ENCODE results near the gene SEZ6. TPM values are rescaled to one million over a fixed set of nuclear protein-coding genes. Genes with fewer than 3 reads are reported as not detected.

SEZ6 gene
- total RNA-seq, 3 donors from 2014 or later (not counting 1 experiment from before 2014, with no cell fraction given), result 0.33 to 1.4 (median 0.97) TPM

GRCh38 chr17:28951991-28952975 lies 53.5 kb downstream of the SEZ6 start:
- peaks cover 16 to 21% of the 10 kb centered on the region in 2 donors for H3K4me1 Mint-ChIP-seq
- ATAC-seq (peak; percentile 62 to 87 (median 71)), DNase-seq (peak; percentile 87 to 99)
- no peak overlapping the region for H3K4me3 Mint-ChIP-seq
- intact Hi-C loops (cut with micrococcal nuclease), result loop anchor here (1.0 to 5.0 kb wide), 6 partner anchors 30 to 233 kb away; partner anchors contain the start of genes DHRS13, FAM222B and RPL23A
- H3K9me3 Mint-ChIP-seq, result no peaks in the 10 kb centered on the region
- Histone ChIP-seq H3K36me3 (ENCODE audit: control insufficient read depth, insufficient read depth, low read length) (no peaks in the 10 kb centered on the region), H3K4me1 (ENCODE audit: control insufficient read depth, insufficient read depth, low read length) (peaks cover 24% of the 10 kb centered on the region), H3K4me3 (ENCODE audit: low read length) (peak overlapping the region; percentile 65), H3K9me3 (ENCODE audit: control insufficient read depth, insufficient read depth, low read length) (no peaks in the 10 kb centered on the region), H3K27me3 (ENCODE audit: control insufficient read depth, insufficient read depth, low read length) (no peaks in the 10 kb centered on the region), H3K27ac (ENCODE audit: low read length) (peak overlapping the region; percentile 97)
- no peaks in the 10 kb centered on the region for H3K27me3 Mint-ChIP-seq (ENCODE audit: low read depth in 2 of 2)
- 7% methylated on average over 35 of the region's 36 CpGs for WGBS (ENCODE audit: insufficient coverage)
- no peak overlapping the region for H3K27ac Mint-ChIP-seq
- no peak for TF ChIP-seq CTCF (IDR thresholded peaks at IDR 0.05)
- H3K36me3 Mint-ChIP-seq, result no peaks in the 10 kb centered on the region

GRCh38 chr17:28951428-28951990 lies 54.3 kb downstream of the SEZ6 start, which contains the start of gene PHF12:
PHF12 (minus strand) TSS chr17:28951518; CDS start chr17:28950960, 558 bp downstream.
- H3K27me3 ChIP-seq (ENCODE audit: control insufficient read depth, insufficient read depth, low read length), result no peaks in the 10 kb centered on the region
- peak; percentile 63 to 81 (median 67) for ATAC-seq
- intact Hi-C loops (cut with micrococcal nuclease), result loop anchor here (1.0 to 5.0 kb wide), 2 partner anchors 166 to 232 kb away; partner anchors contain the start of gene RPL23A
- Mint-ChIP-seq H3K4me3 (peak within 1 kb of the TSS; percentile 95), H3K27ac (no peak within 1 kb of the TSS), H3K4me1 (peaks cover 19 to 24% of the 10 kb centered on the region in 2 donors), H3K36me3 (no peaks in the 10 kb centered on the region), H3K27me3 (ENCODE audit: low read depth in 2 of 2) (no peaks in the 10 kb centered on the region), H3K9me3 (no peaks in the 10 kb centered on the region)
- no peak for TF ChIP-seq CTCF (IDR thresholded peaks at IDR 0.05)
- WGBS (ENCODE audit: insufficient coverage), result 0% methylated on average over 50 of the region's 51 CpGs
- no peaks in the 10 kb centered on the region for H3K9me3 ChIP-seq (ENCODE audit: control insufficient read depth, insufficient read depth, low read length)
- peaks cover 32% of the 10 kb centered on the region for H3K4me1 ChIP-seq (ENCODE audit: control insufficient read depth, insufficient read depth, low read length)
- H3K27ac ChIP-seq (ENCODE audit: low read length), result peak within 1 kb of the TSS; percentile 97
- peak within 1 kb of the TSS; percentile 76 for H3K4me3 ChIP-seq (ENCODE audit: low read length)
- peak; percentile 99 to 100 for DNase-seq
- H3K36me3 ChIP-seq (ENCODE audit: control insufficient read depth, insufficient read depth, low read length), result no peaks in the 10 kb centered on the region

- no peak for DNase-seq
- Histone ChIP-seq H3K27ac (ENCODE audit: low read length) (peak overlapping the region; percentile 92), H3K4me3 (ENCODE audit: low read length) (peak overlapping the region; percentile 76), H3K9me3 (ENCODE audit: control insufficient read depth, insufficient read depth, low read length) (no peaks in the 10 kb centered on the region), H3K4me1 (ENCODE audit: control insufficient read depth, insufficient read depth, low read length) (peaks cover 35% of the 10 kb centered on the region), H3K27me3 (ENCODE audit: control insufficient read depth, insufficient read depth, low read length) (no peaks in the 10 kb centered on the region), H3K36me3 (ENCODE audit: control insufficient read depth, insufficient read depth, low read length) (no peaks in the 10 kb centered on the region)
- under 1% methylated on average over 38 of the region's 51 CpGs for WGBS (ENCODE audit: insufficient coverage)
- Mint-ChIP-seq H3K9me3 (no peaks in the 10 kb centered on the region), H3K4me3 (peak overlapping the region; percentile 95), H3K27ac (no peak overlapping the region), H3K4me1 (peaks cover 25 to 30% of the 10 kb centered on the region in 2 donors), H3K36me3 (no peaks in the 10 kb centered on the region), H3K27me3 (ENCODE audit: low read depth in 2 of 2) (no peaks in the 10 kb centered on the region)
- no peak for ATAC-seq
- intact Hi-C loops (cut with micrococcal nuclease), result loop anchor here (1.0 to 5.0 kb wide), 2 partner anchors 166 to 232 kb away; partner anchors contain the start of gene RPL23A
- no peak for TF ChIP-seq CTCF (IDR thresholded peaks at IDR 0.05)
These were observed 54.9 kb downstream of the SEZ6 start for GRCh38 chr17:28950752-28951427.
